IMR-90 (cell line): ENCODE data around the gene LGI4. TPM values are rescaled to one million over a fixed set of nuclear protein-coding genes. Genes with fewer than 3 reads are reported as not detected.

ENCODE experiments used
- ATAC-seq: fragments of 200-7000 bp; cut with Tn5 transposase; 2 replicates; pipeline ENCODE4 v1.9.1; 2020; ENCODE audit warnings: low read depth, mild to moderate bottlenecking, moderate library complexity
- BruUV-seq: library from RNA; stranded (reverse); fragments of 400-500 nt; replicated peaks from 2 replicates; lab custom pipeline; 2021; lab: Mats Ljungman, UMichigan
- CTCF ChIA-PET: fragments of 300-600 bp; formaldehyde crosslinking; extraction: SDS; loops from one replicate; lab custom pipeline; 2021; ENCODE audit warnings: antibody characterized with exemption; lab: Yijun Ruan, JAX
- POLR2A ChIA-PET: fragments of 300-600 bp; sonication (Branson Sonifier 250); formaldehyde crosslinking; loops from one replicate; lab custom pipeline; 2022; ENCODE audit warnings: antibody characterized with exemption; ENCODE audit not compliant: unreplicated experiment; lab: Charles Lee
- DNase-seq: peaks from one replicate; pipeline ENCODE4 v3.0.0; 2013
- H2AFZ ChIP-seq: replicated peaks from 2 replicates; pipeline ENCODE3; 2013; ENCODE audit warnings: low read length, mild to moderate bottlenecking; ENCODE audit not compliant: poor library complexity
- H2AK5ac ChIP-seq: 2 replicates; pipeline ENCODE4 v1.6.1; 2013; ENCODE audit warnings: low read depth, low read length, inconsistent platforms
- H2AK9ac ChIP-seq: replicated peaks from 2 replicates; pipeline ENCODE3; 2013; ENCODE audit warnings: mild to moderate bottlenecking, low read depth, low read length, moderate library complexity; ENCODE audit not compliant: poor library complexity
- H2BK120ac ChIP-seq: 2 replicates; pipeline ENCODE4 v1.6.1; 2013; ENCODE audit warnings: low read depth, low read length, inconsistent platforms
- H2BK15ac ChIP-seq: 3 replicates; pipeline ENCODE4 v1.6.1; 2013; ENCODE audit warnings: low read depth, low read length, inconsistent platforms
- H2BK20ac ChIP-seq: 2 replicates; pipeline ENCODE4 v1.6.1; 2013; ENCODE audit warnings: low read depth, mild to moderate bottlenecking, inconsistent platforms, low read length, moderate library complexity
- H2BK5ac ChIP-seq: 2 replicates; pipeline ENCODE4 v1.6.1; 2013; ENCODE audit warnings: mild to moderate bottlenecking, low read depth, low read length, inconsistent platforms; ENCODE audit not compliant: poor library complexity, severe bottlenecking
- H3K14ac ChIP-seq: replicated peaks from 2 replicates; pipeline ENCODE4 v1.6.1; 2013; ENCODE audit warnings: low read depth, low read length, inconsistent platforms
- H3K18ac ChIP-seq: 2 replicates; pipeline ENCODE4 v1.6.1; 2013; ENCODE audit warnings: low read depth, low read length, control low read depth
- H3K23ac ChIP-seq: 2 replicates; pipeline ENCODE4 v1.6.1; 2013; ENCODE audit warnings: low read depth, low read length, inconsistent platforms
- H3K27ac ChIP-seq: 2 replicates; pipeline ENCODE4 v1.5.1; 2013; ENCODE audit warnings: mild to moderate bottlenecking, control low read depth, low read length; ENCODE audit not compliant: insufficient read depth
- H3K27me3 ChIP-seq: 2 replicates; pipeline ENCODE4 v1.6.1; 2013; ENCODE audit warnings: low read length; ENCODE audit not compliant: control insufficient read depth, insufficient read depth
- H3K36me3 ChIP-seq: 2 replicates; pipeline ENCODE4 v1.6.1; 2013; ENCODE audit warnings: low read length, mixed read lengths; ENCODE audit not compliant: control insufficient read depth, insufficient read depth
- H3K4ac ChIP-seq: 2 replicates; pipeline ENCODE4 v1.6.1; 2013; ENCODE audit warnings: low read depth, low read length, inconsistent platforms
- H3K4me1 ChIP-seq: 2 replicates; pipeline ENCODE4 v1.6.1; 2013; ENCODE audit warnings: low read length, mixed read lengths; ENCODE audit not compliant: control insufficient read depth, insufficient read depth
- H3K4me2 ChIP-seq: 2 replicates; pipeline ENCODE4 v1.6.1; 2013; ENCODE audit warnings: low read depth, mild to moderate bottlenecking, control low read depth, low read length, moderate library complexity
- H3K4me3 ChIP-seq: 2 replicates; pipeline ENCODE4 v1.5.1; 2013; ENCODE audit warnings: low read depth, mild to moderate bottlenecking, control low read depth, low read length, moderate library complexity; ENCODE audit not compliant: insufficient read depth
- H3K56ac ChIP-seq: 2 replicates; pipeline ENCODE4 v1.6.1; 2013; ENCODE audit warnings: low read length, inconsistent platforms; ENCODE audit not compliant: insufficient read depth; ENCODE audit errors: extremely low read depth
- H3K79me1 ChIP-seq, 2 experiments: 2 replicates each; pipeline ENCODE4 v1.6.1; 2013; ENCODE audit warnings: low read length in 2 of 2, inconsistent platforms in 1 of 2, low read depth in 1 of 2
- H3K9ac ChIP-seq: 2 replicates; pipeline ENCODE4 v1.6.1; 2013; ENCODE audit warnings: low read depth, low read length, control low read depth
- H3K9me1 ChIP-seq: 2 replicates; pipeline ENCODE4 v1.6.1; 2013; ENCODE audit warnings: low read length, inconsistent platforms; ENCODE audit not compliant: insufficient read depth
- H3K9me3 ChIP-seq: 2 replicates; pipeline ENCODE4 v1.6.1; 2013; ENCODE audit warnings: low read length; ENCODE audit not compliant: control insufficient read depth, insufficient read depth
- H4K20me1 ChIP-seq: 2 replicates; pipeline ENCODE4 v1.6.1; 2013; ENCODE audit warnings: low read length, inconsistent platforms; ENCODE audit not compliant: insufficient read depth
- H4K5ac ChIP-seq: 2 replicates; pipeline ENCODE4 v1.6.1; 2013; ENCODE audit warnings: mild to moderate bottlenecking, low read depth, low read length, control low read depth
- H4K8ac ChIP-seq, 2 experiments: 2 replicates each; pipeline ENCODE4 v1.6.1; 2013; ENCODE audit warnings: low read depth in 2 of 2, low read length in 2 of 2, control low read depth in 1 of 2, inconsistent platforms in 1 of 2
- H4K91ac ChIP-seq: 2 replicates; pipeline ENCODE4 v1.6.1; 2013; ENCODE audit warnings: low read depth, low read length, inconsistent platforms; ENCODE audit not compliant: insufficient read depth
- BHLHE40 ChIP-seq: fragments of 150-350 bp; IDR thresholded peaks from 2 replicates; pipeline ENCODE4 v1.6.1; 2016; ENCODE audit warnings: mild to moderate bottlenecking, low read depth, low read length
- CEBPB ChIP-seq: IDR thresholded peaks from 2 replicates; pipeline ENCODE4 v1.6.1; 2012; ENCODE audit warnings: low read depth, low read length, improper control_type of control experiment
- CHD1 ChIP-seq: IDR thresholded peaks from 2 replicates; pipeline ENCODE4 v1.6.1; 2012; ENCODE audit warnings: low read depth, low read length, improper control_type of control experiment
- CTCF ChIP-seq: conservative IDR thresholded peaks from 2 replicates; pipeline ENCODE4 v1.5.1; 2012; ENCODE audit warnings: mild to moderate bottlenecking, low read depth, low read length, improper control_type of control experiment
- ELK1 ChIP-seq: fragments of 150-350 bp; IDR thresholded peaks from 2 replicates; pipeline ENCODE4 v1.6.1; 2016; ENCODE audit warnings: low read depth, mild to moderate bottlenecking, low read length, moderate library complexity, borderline replicate concordance
- FOS ChIP-seq: fragments of 150-350 bp; IDR thresholded peaks from 2 replicates; pipeline ENCODE4 v1.6.1; 2016; ENCODE audit warnings: low read depth, low read length
- MAFK ChIP-seq: IDR thresholded peaks from 2 replicates; pipeline ENCODE4 v1.6.1; 2012; ENCODE audit warnings: low read depth, low read length, improper control_type of control experiment
- MAZ ChIP-seq: IDR thresholded peaks from 2 replicates; pipeline ENCODE4 v1.6.1; 2012; ENCODE audit warnings: low read depth, mild to moderate bottlenecking, low read length, improper control_type of control experiment, moderate library complexity, borderline replicate concordance
- MXI1 ChIP-seq: IDR thresholded peaks from 2 replicates; pipeline ENCODE4 v1.6.1; 2012; ENCODE audit warnings: low read depth, mild to moderate bottlenecking, low read length, moderate library complexity, borderline replicate concordance
- NFE2L2 ChIP-seq: fragments of 150-350 bp; IDR thresholded peaks from 2 replicates; pipeline ENCODE4 v1.6.1; 2016; ENCODE audit warnings: low read depth, mild to moderate bottlenecking, low read length
- POLR2A ChIP-seq: IDR thresholded peaks from 2 replicates; pipeline ENCODE4 v1.6.1; 2012; ENCODE audit warnings: mild to moderate bottlenecking, low read depth, low read length
- RAD21 ChIP-seq: IDR thresholded peaks from 2 replicates; pipeline ENCODE4 v1.6.1; 2012; ENCODE audit warnings: low read length, improper control_type of control experiment
- RCOR1 ChIP-seq: IDR thresholded peaks from 2 replicates; pipeline ENCODE4 v1.6.1; 2012; ENCODE audit warnings: mild to moderate bottlenecking, low read length, improper control_type of control experiment; ENCODE audit not compliant: insufficient replicate concordance
- RFX5 ChIP-seq: IDR thresholded peaks from 2 replicates; pipeline ENCODE4 v1.8.0; 2012; ENCODE audit warnings: low read depth, mild to moderate bottlenecking, low read length, moderate library complexity
- SMC3 ChIP-seq: fragments of 150-350 bp; IDR thresholded peaks from 2 replicates; pipeline ENCODE4 v1.6.1; 2016; ENCODE audit warnings: low read depth, mild to moderate bottlenecking, antibody characterized with exemption, low read length, moderate library complexity
- USF2 ChIP-seq: fragments of 150-350 bp; IDR thresholded peaks from 2 replicates; pipeline ENCODE4 v1.6.1; 2017; ENCODE audit warnings: mild to moderate bottlenecking, antibody characterized with exemption, low read length, low read depth
- WGBS, 2 experiments: methylation state at CpG; one replicate each; pipeline versions ENCODE4 v1.1.5 to v1.1.7; 2013; ENCODE audit warnings: missing lambda C conversion rate in 2 of 2; ENCODE audit not compliant: insufficient read length in 1 of 2; ENCODE audit errors: extremely low coverage in 2 of 2; 5-methylcytosine and 5-hydroxymethylcytosine counted together
- dilution Hi-C: fragments of 300-500 bp; cut with HindIII; formaldehyde crosslinking; loops from one replicate; pipeline ENCODE4 v1.14.3; 2018; ENCODE audit warnings: low sequenced_read_pairs; ENCODE audit not compliant: unreplicated experiment
- in situ Hi-C: fragments of 300-500 bp; cut with MboI; formaldehyde crosslinking; loops from 3 replicates; pipeline ENCODE4 v1.14.3; 2019; ENCODE audit warnings: low sequenced_read_pairs, inconsistent platforms, mixed read lengths
- intact Hi-C: fragments of 100-400 bp; cut with micrococcal nuclease; formaldehyde crosslinking; loops from 2 replicates; pipeline ENCODE4 v1.10.0; 2022
- polyA plus RNA-seq, 3 experiments: library from polyadenylated mRNA; depleted of rRNA; stranded (reverse); fragments of >200 nt; gene quantifications; 2 replicates each; pipeline ENCODE4 v1.2.3, GENCODE V29; 2012; ENCODE audit warnings: low replicate concordance in 1 of 3
- total RNA-seq: library from RNA; depleted of rRNA; stranded (reverse); fragments of >200 nt; gene quantifications from 2 replicates; pipeline ENCODE4 v1.2.3, GENCODE V29; 2012

The LGI4 gene
- total and polyA plus RNA-seq, 2 of the 4 experiments (the other 2 are of a cell fraction), result 0.10 TPM; not detected in 1

- ChIA-PET CTCF (no interaction called here), POLR2A (no interaction called here)
- Histone ChIP-seq H4K91ac (no peak overlapping the region), H3K4me3 (no peak overlapping the region), H3K14ac (no peak overlapping the region), H3K4me2 (no peak overlapping the region), H3K56ac (no peak overlapping the region), H2AK5ac (no peak overlapping the region), H2BK5ac (no peak overlapping the region), H3K23ac (no peak overlapping the region), H3K4me1 (no peaks in the 10 kb centered on the region), H3K36me3 (no peaks in the 10 kb centered on the region), H3K9me3 (no peaks in the 10 kb centered on the region), H2BK20ac (no peak overlapping the region), H3K9ac (no peak overlapping the region), H3K18ac (no peak overlapping the region), H3K4ac (no peak overlapping the region), H2AK9ac (no peak overlapping the region), H3K9me1 (no peaks in the 10 kb centered on the region), H4K20me1 (no peaks in the 10 kb centered on the region), H2AFZ (no peak overlapping the region), H2BK120ac (no peak overlapping the region), H4K5ac (no peak overlapping the region), H4K8ac (no peak overlapping the region), H3K79me1 (no peaks in the 10 kb centered on the region), H3K27ac (no peak overlapping the region), H2BK15ac (no peak overlapping the region), H3K27me3 (peaks cover 22% of the 10 kb centered on the region)
- no peak for ATAC-seq
- no peak for DNase-seq
- WGBS, 2 experiments, result 96% methylated on average over 4 of the region's 11 CpGs; no CpG with 5 or more reads in 1 of the 2 experiments
- TF ChIP-seq MAZ (no peak), RAD21 (no peak), POLR2A (no peak), CHD1 (no peak), RCOR1 (no peak), MAFK (no peak), BHLHE40 (no peak), FOS (no peak), CTCF (no peak), MXI1 (no peak), SMC3 (no peak), USF2 (no peak), RFX5 (no peak), CEBPB (no peak), ELK1 (no peak), NFE2L2 (no peak)
- in situ Hi-C loops, result no loop called here
- intact Hi-C loops, result no loop called here
- BruUV-seq, result no TSS peak
- dilution Hi-C loops, result no loop called here
Observed at GRCh38 chr19:35117799-35118198, 17.1 kb downstream of the LGI4 start.
